GM12891 (cell line): ENCODE results near the gene SSX5. TPM values are rescaled to one million over a fixed set of nuclear protein-coding genes. Genes with fewer than 3 reads are reported as not detected.
"Not testable (repeated sequence)": the region's sequence is repeated elsewhere in the genome, so short reads cannot be mapped to it uniquely, and the experiment has no call there.

Experiments
- DNase-seq: peaks from one replicate; pipeline ENCODE4 v3.0.0; 2011; ENCODE audit warnings: low spot score; ENCODE audit not compliant: insufficient read length
- FAIRE-seq: peaks from 2 replicates; lab custom pipeline; 2011; peaks lifted over from hg19 to GRCh38; lab: Jason Lieb, UNC
- PAX5 ChIP-seq: IDR thresholded peaks from 2 replicates; pipeline ENCODE4 v1.6.1; 2011; ENCODE audit warnings: low read length, moderate library complexity, mild to moderate bottlenecking; ENCODE audit not compliant: insufficient read depth, severe bottlenecking
- POLR2A ChIP-seq: IDR thresholded peaks from 2 replicates; pipeline ENCODE4 v1.6.1; 2011; ENCODE audit warnings: low read depth, low read length, control low read depth
- POLR2AphosphoS5 ChIP-seq: IDR thresholded peaks from 2 replicates; pipeline ENCODE4 v1.6.1; 2011; ENCODE audit warnings: low read depth, low read length, control low read depth
- POU2F2 ChIP-seq: IDR thresholded peaks from 2 replicates; pipeline ENCODE4 v1.6.1; 2011; ENCODE audit warnings: low read depth, mild to moderate bottlenecking, control low read depth, low read length, moderate library complexity
- SPI1 ChIP-seq: IDR thresholded peaks from 2 replicates; pipeline ENCODE4 v1.6.1; 2011; ENCODE audit warnings: low read depth, low read length, control low read depth
- TAF1 ChIP-seq: IDR thresholded peaks from 2 replicates; pipeline ENCODE4 v1.6.1; 2011; ENCODE audit warnings: low read depth, low read length, control low read depth
- polyA plus RNA-seq: library from polyadenylated mRNA; unstranded; fragments of >200 nt; gene quantifications from one replicate; pipeline ENCODE4 v1.2.1, GENCODE V29; 2012; ENCODE audit warnings: low read depth, missing spikeins, inconsistent platforms; ENCODE audit not compliant: missing spikeins

SSX5 gene
- not detected for polyA plus RNA-seq

GRCh38 chrX:48196745-48197201 is at the start of gene SSX5:
Gene SSX5 (minus strand): TSS chrX:48196795. CDS start chrX:48195358, 1,437 bp downstream.
- DNase-seq: no peak
- FAIRE-seq: no peak
- TF ChIP-seq POLR2A: no peak
- TF ChIP-seq TAF1: no peak
- TF ChIP-seq SPI1: no peak
- TF ChIP-seq POU2F2: no peak
- no peak for TF ChIP-seq PAX5
- no peak for TF ChIP-seq POLR2AphosphoS5

DNA sequence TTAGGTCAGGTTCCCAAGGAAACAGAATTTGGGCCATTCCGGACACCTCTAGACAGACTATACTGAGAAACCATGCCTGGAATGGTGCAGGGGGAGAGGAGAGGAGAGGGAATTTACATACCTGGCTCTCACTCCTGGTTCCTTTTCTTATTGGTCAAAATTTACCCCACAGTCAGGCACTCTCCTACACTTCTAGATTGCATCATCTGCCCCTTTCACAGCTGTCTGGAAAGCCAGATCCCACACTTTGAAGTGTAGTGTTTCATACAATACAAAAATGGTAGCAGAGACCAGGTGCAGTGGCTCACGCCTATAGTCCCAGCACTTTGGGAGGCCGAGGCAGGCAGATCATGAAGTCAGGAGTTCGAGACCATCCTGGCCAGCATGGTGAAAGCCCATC is 27.6 kb upstream of the SSX5 start:
- not testable (repeated sequence) for FAIRE-seq, DNase-seq

GRCh38 chrX:48214341-48214740 is 17.7 kb upstream of the SSX5 start:
- DNase-seq, FAIRE-seq: not testable (repeated sequence)

DNA sequence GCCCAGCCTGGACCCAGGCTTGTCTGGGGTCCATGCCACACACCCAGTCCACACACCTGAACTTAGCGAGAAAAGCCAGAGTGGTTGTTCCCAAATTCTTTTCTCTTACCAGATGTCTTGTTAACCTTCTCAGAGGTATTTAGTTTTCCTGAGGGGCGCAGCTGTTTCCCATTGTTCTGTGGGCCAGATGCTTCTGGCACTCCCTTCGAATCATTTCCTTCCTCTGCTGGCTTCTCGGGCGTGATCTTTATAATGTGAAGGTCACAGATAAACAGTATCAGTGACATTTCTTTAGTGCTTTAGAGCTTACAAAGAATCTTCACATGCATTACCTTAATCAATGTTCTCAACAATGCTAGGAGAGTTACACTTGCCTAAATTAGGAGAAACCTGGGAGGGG is 6.6 kb downstream of the SSX5 start:
- DNase-seq, FAIRE-seq: not testable (repeated sequence)

DNA sequence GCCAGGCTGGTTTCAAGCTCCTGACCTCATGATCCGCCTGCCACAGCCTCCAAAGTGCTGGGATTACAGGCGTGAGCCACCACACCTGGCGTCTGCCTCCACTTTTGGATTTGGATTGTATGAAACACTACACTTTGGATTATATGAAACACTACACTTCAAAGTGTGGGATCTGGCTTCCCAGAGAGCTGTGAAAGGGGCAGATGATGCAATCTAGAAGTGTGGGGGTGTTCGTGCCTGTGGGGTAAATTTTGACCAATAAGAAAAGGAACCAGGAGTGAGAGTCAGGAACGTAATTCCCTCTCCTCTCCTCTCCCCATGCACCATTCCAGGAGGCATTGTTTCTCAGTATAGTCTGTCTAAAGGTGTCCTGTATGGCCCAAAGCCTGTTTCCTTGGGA is 14.7 kb downstream of the SSX5 start:
- not testable (repeated sequence) for DNase-seq, FAIRE-seq

DNA sequence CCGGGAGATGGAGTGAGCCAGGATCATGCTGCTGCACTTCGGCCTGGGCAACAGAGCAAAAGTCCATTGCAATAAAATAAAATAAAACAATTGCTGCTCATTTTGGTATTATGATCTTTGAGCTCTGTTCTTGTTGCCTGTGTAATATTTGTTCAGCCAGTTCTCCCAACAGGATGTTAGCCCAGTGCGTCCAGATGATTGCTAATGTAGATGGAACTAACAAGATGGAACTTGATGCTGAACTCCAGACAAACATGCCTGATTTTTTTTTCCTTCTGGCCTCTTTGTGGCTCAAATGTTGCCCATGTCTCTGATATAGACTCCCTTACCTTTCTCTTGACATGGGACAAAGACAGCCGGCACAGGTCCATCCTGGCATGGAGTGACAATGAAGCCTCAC is 15.8 kb downstream of the SSX5 start:
- DNase-seq (no peak), FAIRE-seq (no peak)
- no peak for TF ChIP-seq SPI1
- TF ChIP-seq POU2F2: no peak
- no peak for TF ChIP-seq POLR2AphosphoS5
- no peak for TF ChIP-seq TAF1
- TF ChIP-seq PAX5: no peak
- no peak for TF ChIP-seq POLR2A

DNA sequence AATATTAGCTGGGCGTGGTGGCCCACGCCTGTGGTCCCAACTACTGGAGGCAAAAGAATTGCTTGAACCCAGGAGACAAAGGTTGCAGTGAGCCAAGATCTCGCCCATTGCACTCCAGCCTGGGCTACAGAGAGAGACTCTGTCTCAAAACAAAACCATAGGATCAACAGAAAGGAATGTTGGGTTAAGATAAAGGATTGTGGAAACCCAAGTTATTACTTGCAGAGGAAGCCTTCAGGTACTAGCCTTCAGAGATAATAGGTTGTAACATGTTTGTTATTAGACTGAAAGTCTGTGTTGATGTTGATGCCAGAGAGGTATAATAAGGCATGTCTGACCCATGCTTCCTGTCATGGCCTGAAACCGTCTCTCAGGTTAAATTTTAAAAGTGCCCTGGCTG is 16.9 kb downstream of the SSX5 start:
- FAIRE-seq (no peak), DNase-seq (no peak)
- TF ChIP-seq TAF1 (no peak), POLR2AphosphoS5 (no peak)

DNA sequence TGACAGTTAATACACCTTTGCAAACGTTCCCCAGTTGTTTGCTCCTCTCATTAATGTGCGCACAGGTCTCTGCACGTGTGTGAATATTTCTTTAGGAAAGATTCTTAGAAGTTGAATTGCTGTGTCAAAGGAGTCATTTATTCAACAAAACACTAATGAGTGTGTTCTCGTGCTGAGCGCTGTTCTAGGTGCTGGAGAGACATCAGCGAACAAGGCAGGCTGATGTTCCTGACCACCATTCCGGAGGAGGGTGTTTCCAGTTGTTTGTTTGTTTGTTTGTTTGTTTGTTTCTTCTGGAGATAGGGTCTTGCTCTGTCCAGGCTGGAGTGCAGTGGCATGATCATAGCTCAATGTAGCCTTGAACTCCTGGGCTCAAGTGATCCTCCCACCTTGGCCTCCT is 30.3 kb downstream of the SSX5 start:
- FAIRE-seq, DNase-seq: not testable (repeated sequence)

DNA sequence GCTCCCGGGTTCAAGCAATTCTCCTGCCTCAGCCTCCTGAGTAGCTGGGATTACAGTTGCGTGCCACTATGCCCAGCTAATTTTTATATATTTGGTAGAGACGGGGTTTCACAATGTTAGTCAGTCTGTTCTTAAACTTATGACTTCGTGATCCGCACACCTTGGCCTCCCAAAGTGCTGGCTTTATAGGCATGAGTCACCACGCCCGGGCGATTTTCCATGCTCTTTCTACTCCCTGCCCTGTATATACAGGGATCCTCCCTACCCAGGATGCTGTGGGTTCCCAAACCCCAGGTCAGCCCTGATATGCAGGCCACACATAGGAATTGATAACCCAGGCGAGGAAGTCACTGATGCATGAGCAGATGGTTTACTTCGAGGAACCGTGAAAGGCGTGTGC is 31.4 kb downstream of the SSX5 start:
- TF ChIP-seq POU2F2: no peak
- no peak for TF ChIP-seq POLR2AphosphoS5
- no peak for TF ChIP-seq PAX5
- TF ChIP-seq POLR2A: no peak
- no peak for TF ChIP-seq TAF1
- TF ChIP-seq SPI1: no peak
- no peak for DNase-seq
- FAIRE-seq: no peak

GRCh38 chrX:48156014-48156413 is 40.6 kb downstream of the SSX5 start:
- DNase-seq (no peak), FAIRE-seq (no peak)
- TF ChIP-seq SPI1 (no peak), TAF1 (no peak), POLR2AphosphoS5 (no peak), PAX5 (no peak), POLR2A (no peak), POU2F2 (no peak)

DNA sequence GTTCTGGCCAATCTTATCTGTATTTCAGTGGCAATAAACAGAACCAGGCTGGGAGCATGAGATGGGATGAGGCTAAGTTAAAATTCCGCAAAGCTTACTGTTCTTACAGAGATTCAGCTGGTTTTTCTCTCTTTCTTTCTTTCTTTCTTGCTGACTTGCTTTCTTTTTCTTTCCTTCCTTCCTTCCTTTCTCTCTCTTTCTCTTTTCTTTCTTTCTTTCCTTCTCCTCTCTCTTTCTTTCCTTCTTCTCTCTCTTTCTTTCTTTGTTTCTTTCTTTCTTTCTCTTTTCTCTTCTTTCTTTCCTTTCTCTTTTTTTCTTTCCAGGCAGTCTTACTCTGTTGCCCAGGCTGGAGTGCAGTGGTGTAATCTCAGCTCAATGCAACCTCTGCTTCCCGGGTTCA is 41.8 kb downstream of the SSX5 start:
- TF ChIP-seq TAF1 (no peak), POU2F2 (no peak), SPI1 (no peak)
- FAIRE-seq (no peak), DNase-seq (no peak)

GRCh38 chrX:48153769-48154168 is 42.8 kb downstream of the SSX5 start:
- peak; percentile 33 for FAIRE-seq
- TF ChIP-seq TAF1 (no peak), SPI1 (no peak), POLR2AphosphoS5 (no peak), PAX5 (no peak), POU2F2 (no peak), POLR2A (no peak)
- DNase-seq: no peak

DNA sequence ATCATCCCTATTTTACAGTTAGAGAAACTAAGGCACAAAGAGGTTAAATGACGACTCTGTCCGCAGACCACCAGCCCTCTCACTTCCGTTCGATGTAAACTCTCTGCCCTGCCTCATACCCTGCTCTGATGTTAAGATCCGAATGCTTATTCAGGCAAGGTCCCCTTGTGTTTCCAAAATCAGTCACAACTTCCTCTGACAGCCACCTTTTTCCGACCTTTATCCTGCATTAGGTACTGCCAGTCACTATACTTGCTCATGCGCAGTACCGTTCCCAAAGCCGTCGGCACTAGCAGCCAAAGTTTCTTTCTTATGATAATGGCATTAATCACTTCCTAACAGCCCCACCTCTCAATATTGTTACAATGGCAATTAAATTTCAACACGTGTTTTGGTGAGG is 53.9 kb downstream of the SSX5 start:
- FAIRE-seq: peak; percentile 82
- not testable (repeated sequence) for DNase-seq

DNA sequence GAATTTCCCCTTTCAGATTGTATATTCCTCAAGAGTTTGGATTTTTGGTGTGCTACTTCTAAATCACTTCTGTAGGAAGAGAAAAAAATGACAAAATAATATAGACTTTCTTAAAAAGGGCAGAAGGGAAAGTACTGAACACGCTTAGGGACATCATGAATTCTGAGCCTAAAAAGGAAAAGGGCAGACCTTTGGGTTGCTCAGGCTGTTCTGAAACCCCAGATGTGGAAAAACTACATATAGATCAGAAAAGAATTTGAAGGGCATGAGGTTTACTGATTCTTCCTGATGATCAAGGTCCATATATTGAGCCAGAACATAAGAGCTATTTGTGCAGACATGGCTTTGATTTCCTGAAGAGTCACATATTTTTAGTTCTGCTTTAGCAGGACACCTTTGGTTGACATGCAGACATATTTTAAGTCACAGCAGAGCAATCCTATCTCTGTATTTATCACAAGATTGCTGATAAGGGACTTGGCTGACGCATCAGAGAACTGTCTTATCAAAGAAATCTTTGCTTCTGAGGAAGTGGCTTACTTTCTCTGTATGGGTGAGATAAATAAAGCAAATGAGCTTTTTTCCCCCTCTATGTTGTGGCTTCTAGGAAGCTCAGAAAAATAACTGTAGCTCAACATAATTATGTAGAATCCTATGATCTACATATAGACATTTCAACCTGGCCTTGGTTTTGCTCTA is 54.6 kb downstream of the SSX5 start:
- peak; percentile 90 for FAIRE-seq
- not testable (repeated sequence) for DNase-seq

- FAIRE-seq, DNase-seq: not testable (repeated sequence)
Measured at GRCh38 chrX:48139076-48139475, 57.5 kb downstream of the SSX5 start.
